K562 (cell line): Measurements from ENCODE around the gene MTFR2. TPM values are rescaled to one million over a fixed set of nuclear protein-coding genes. Genes with fewer than 3 reads are reported as not detected.
A peak's percentile ranks its signal among the peaks of the same experiment; 100 is the strongest.

Experiments used
- FOXP1 ChIP-seq: sonication (generic); formaldehyde crosslinking; IDR thresholded peaks from 2 replicates; pipeline ENCODE4 v1.8.0; 2022; ENCODE audit warnings: mild to moderate bottlenecking, missing genetic modification reagents
- FUS ChIP-seq: fragments of 200-400 bp; formaldehyde crosslinking; optimal IDR thresholded peaks from 2 replicates; pipeline ENCODE3; 2017; ENCODE audit warnings: low read depth, low read length
- GTF2F1 ChIP-seq: IDR thresholded peaks from 2 replicates; pipeline ENCODE4 v1.6.1; 2011; ENCODE audit warnings: low read depth, low read length, improper control_type of control experiment
- HIVEP1 ChIP-seq: fragments of 250-450 bp; sonication (Bioruptor Pico); IDR thresholded peaks from 2 replicates; pipeline ENCODE4 v1.4.0; 2020; ENCODE audit warnings: mild to moderate bottlenecking
- HMG20B ChIP-seq: fragments of 250-450 bp; sonication (Bioruptor Pico); IDR thresholded peaks from 2 replicates; pipeline ENCODE4 v1.5.0; 2021; ENCODE audit warnings: mild to moderate bottlenecking
- ILK ChIP-seq: fragments of 450-650 bp; IDR thresholded peaks from 2 replicates; pipeline ENCODE4 v1.6.1; 2016; ENCODE audit warnings: missing genetic modification characterization, low read depth, mild to moderate bottlenecking, missing compliant biosample characterization, moderate library complexity, borderline replicate concordance
- JUND ChIP-seq, 2 experiments: IDR thresholded peaks; 2 replicates in 1 of 2; 3 replicates in 1 of 2; pipeline ENCODE4 v1.6.1; 2011; ENCODE audit warnings: borderline replicate concordance in 2 of 2, low read depth in 2 of 2, low read length in 2 of 2, improper control_type of control experiment in 1 of 2, missing biosample characterization in 1 of 2, missing genetic modification characterization in 1 of 2, missing genetic modification reagents in 1 of 2
- L3MBTL2 ChIP-seq: fragments of 450-650 bp; IDR thresholded peaks from 2 replicates; pipeline ENCODE4 v1.6.1; 2016; ENCODE audit warnings: mild to moderate bottlenecking, moderate library complexity
- MTA1 ChIP-seq: fragments of 450-650 bp; IDR thresholded peaks from 2 replicates; pipeline ENCODE4 v1.6.1; 2017; ENCODE audit warnings: borderline replicate concordance
- NCOA2 ChIP-seq, 2 experiments: fragments of 450-650 bp; IDR thresholded peaks; 2 replicates each; pipeline ENCODE4 v1.6.1; 2018; ENCODE audit warnings: mild to moderate bottlenecking in 2 of 2, moderate library complexity in 1 of 2; ENCODE audit not compliant: partially characterized antibody in 2 of 2
- PHF8 ChIP-seq: fragments of 200-600 bp; sonication (generic); IDR thresholded peaks from 2 replicates; pipeline ENCODE4 v1.6.1; 2012; ENCODE audit warnings: mixed run types, mild to moderate bottlenecking, inconsistent platforms, low read length, moderate library complexity, borderline replicate concordance
- PRMT5 ChIP-seq: sonication (generic); formaldehyde crosslinking; IDR thresholded peaks from 2 replicates; pipeline ENCODE4 v1.5.0; 2020; ENCODE audit warnings: missing genetic modification reagents
- PTRF ChIP-seq: fragments of 450-650 bp; IDR thresholded peaks from 2 replicates; pipeline ENCODE4 v1.6.1; 2016; ENCODE audit warnings: mild to moderate bottlenecking, missing genetic modification characterization, missing compliant biosample characterization
- TRIM24 ChIP-seq, 2 experiments: fragments of 450-650 bp; IDR thresholded peaks; 2 replicates each; pipeline ENCODE4 v1.6.1; 2016
- ZC3H8 ChIP-seq: fragments of 450-650 bp; IDR thresholded peaks from 2 replicates; pipeline ENCODE4 v1.6.1; 2017
- polyA plus RNA-seq, 8 experiments: library from polyadenylated mRNA; depleted of rRNA in 4 of 8; stranded (reverse) in 5 of 8; unstranded in 3 of 8; fragments of >200 nt; fragmentation: Nextera tagmentation in 2 of 8; fragmentation: Illumina TruSeq in 1 of 8; extraction: Ambion mirVana in 2 of 8; extraction: Trizol in 1 of 8; gene quantifications; 2 replicates each; pipeline versions ENCODE4 v1.2.1 to v1.2.3, GENCODE V29; 2011 to 2014; ENCODE audit warnings: inconsistent platforms in 1 of 8, missing spikeins in 1 of 8
- total RNA-seq, 7 experiments: library from RNA; depleted of rRNA in 6 of 7; stranded (reverse); fragments of >200 nt in 6 of 7; fragmentation: Illumina TruSeq in 2 of 7; extraction: Trizol in 2 of 7; gene quantifications; 2 replicates each; pipeline versions ENCODE4 v1.2.1 to v1.2.3, GENCODE V29; 2011 to 2021; ENCODE audit warnings: low replicate concordance in 1 of 7
- TF ChIP-seq, protein P1 (sequence below): fragments of 250-450 bp; sonication (Bioruptor Pico); IDR thresholded peaks from 2 replicates; pipeline ENCODE4 v1.5.0; 2021
- TF ChIP-seq, protein P2 (sequence below), 2 experiments: fragments of 450-650 bp in 1 of 2; IDR thresholded peaks; 2 replicates each; pipeline ENCODE4 v1.6.1; 2011 to 2017; ENCODE audit warnings: low read depth in 2 of 2, antibody characterized with exemption in 1 of 2, borderline replicate concordance in 1 of 2, low read length in 1 of 2, mild to moderate bottlenecking in 1 of 2, mixed read lengths in 1 of 2; ENCODE audit not compliant: control insufficient read depth in 1 of 2
- TF ChIP-seq, protein P3 (sequence below): IDR thresholded peaks from 2 replicates; pipeline ENCODE4 v1.6.1; 2012; ENCODE audit warnings: low read depth, low read length, improper control_type of control experiment, borderline replicate concordance
- TF ChIP-seq, protein P4 (sequence below): sonication (generic); formaldehyde crosslinking; IDR thresholded peaks from 2 replicates; pipeline ENCODE4 v1.8.0; 2022; ENCODE audit warnings: mild to moderate bottlenecking, missing genetic modification reagents, borderline replicate concordance

MTFR2 gene
- total and polyA plus RNA-seq, 9 of the 15 experiments (the other 6 are each of a cell fraction or from before 2014, with no cell fraction given) = 10.1 to 63.3 (median 45.9) TPM

DNA sequence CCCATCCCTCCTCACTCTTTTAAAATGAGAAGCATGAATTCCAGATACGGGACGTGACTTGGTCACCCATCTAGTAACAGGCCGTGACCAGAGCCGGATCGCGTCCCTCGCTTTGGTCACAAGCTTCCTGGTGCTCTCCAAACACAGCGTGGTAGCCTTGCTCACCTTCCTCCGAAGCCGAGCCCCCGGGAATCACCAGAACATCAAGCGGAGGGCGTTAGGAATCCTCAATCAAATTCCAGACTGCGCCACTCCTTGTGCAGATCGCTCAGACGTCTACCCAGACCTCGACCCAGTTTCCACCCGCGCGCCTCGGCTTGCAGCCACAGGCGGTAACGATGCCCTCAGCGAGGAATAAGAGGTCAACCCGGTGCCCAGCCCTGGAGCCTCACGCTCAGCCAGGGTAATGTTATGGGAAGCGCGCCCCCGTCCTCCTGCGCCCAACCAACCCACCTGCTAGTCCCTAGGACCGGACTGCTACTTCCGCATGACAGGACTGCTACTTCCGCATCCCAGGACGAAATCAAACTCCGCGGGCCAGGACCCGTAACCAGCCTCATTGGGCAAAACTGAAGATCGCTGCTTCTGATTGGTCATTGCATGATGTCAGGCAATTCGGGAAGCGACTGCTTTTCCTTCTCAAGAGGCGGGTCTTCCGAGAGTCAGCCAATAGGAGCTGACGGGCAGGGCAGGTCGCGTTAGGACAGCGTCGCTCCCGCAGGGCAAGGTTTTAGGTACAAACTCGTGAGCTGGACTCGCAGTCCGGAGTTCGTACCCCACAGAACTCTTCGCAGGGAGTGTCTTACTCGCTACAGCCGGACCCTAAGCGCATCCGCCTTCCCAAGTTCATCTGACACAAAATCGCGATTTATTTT, at the start of gene MTFR2 (continued):
- TF ChIP-seq, protein P1, sequence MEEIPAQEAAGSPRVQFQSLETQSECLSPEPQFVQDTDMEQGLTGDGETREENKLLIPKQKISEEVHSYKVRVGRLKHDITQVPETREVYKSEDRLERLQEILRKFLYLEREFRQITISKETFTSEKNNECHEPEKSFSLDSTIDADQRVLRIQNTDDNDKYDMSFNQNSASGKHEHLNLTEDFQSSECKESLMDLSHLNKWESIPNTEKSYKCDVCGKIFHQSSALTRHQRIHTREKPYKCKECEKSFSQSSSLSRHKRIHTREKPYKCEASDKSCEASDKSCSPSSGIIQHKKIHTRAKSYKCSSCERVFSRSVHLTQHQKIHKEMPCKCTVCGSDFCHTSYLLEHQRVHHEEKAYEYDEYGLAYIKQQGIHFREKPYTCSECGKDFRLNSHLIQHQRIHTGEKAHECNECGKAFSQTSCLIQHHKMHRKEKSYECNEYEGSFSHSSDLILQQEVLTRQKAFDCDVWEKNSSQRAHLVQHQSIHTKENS = no peak
- TF ChIP-seq HMG20B = no peak
- TF ChIP-seq L3MBTL2 = peak; percentile 86; the same call in 1 of the 2 replicates
- TF ChIP-seq FUS = no peak
- TF ChIP-seq, protein P2, sequence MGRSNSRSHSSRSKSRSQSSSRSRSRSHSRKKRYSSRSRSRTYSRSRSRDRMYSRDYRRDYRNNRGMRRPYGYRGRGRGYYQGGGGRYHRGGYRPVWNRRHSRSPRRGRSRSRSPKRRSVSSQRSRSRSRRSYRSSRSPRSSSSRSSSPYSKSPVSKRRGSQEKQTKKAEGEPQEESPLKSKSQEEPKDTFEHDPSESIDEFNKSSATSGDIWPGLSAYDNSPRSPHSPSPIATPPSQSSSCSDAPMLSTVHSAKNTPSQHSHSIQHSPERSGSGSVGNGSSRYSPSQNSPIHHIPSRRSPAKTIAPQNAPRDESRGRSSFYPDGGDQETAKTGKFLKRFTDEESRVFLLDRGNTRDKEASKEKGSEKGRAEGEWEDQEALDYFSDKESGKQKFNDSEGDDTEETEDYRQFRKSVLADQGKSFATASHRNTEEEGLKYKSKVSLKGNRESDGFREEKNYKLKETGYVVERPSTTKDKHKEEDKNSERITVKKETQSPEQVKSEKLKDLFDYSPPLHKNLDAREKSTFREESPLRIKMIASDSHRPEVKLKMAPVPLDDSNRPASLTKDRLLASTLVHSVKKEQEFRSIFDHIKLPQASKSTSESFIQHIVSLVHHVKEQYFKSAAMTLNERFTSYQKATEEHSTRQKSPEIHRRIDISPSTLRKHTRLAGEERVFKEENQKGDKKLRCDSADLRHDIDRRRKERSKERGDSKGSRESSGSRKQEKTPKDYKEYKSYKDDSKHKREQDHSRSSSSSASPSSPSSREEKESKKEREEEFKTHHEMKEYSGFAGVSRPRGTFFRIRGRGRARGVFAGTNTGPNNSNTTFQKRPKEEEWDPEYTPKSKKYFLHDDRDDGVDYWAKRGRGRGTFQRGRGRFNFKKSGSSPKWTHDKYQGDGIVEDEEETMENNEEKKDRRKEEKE (IDR thresholded peaks at IDR 0.05; ENCODE audit: borderline replicate concordance in 1 of 2, control insufficient read depth in 1 of 2, low read depth in 2 of 2, low read length in 1 of 2) = no peak
- no peak for TF ChIP-seq ILK (tag)
- no peak for TF ChIP-seq NCOA2 (IDR thresholded peaks at IDR 0.05; ENCODE audit: partially characterized antibody in 2 of 2)
- no peak for TF ChIP-seq HIVEP1
- no peak for TF ChIP-seq TRIM24 (IDR thresholded peaks at IDR 0.05)
- TF ChIP-seq, protein P3, sequence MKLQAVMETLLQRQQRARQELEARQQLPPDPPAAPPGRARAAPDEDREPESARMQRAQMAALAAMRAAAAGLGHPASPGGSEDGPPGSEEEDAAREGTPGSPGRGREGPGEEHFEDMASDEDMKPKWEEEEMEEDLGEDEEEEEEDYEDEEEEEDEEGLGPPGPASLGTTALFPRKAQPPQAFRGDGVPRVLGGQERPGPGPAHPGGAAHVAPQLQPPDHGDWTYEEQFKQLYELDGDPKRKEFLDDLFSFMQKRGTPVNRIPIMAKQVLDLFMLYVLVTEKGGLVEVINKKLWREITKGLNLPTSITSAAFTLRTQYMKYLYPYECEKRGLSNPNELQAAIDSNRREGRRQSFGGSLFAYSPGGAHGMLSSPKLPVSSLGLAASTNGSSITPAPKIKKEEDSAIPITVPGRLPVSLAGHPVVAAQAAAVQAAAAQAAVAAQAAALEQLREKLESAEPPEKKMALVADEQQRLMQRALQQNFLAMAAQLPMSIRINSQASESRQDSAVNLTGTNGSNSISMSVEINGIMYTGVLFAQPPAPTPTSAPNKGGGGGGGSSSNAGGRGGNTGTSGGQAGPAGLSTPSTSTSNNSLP = peak; percentile 78; the same call in 1 of the 2 replicates
- TF ChIP-seq ZC3H8 = no peak
- TF ChIP-seq PTRF (tag) = no peak
- peak; percentile 96 for TF ChIP-seq FOXP1 (CRISPR knock-in tag)
- peak; percentile 97 for TF ChIP-seq MTA1
- TF ChIP-seq JUND (IDR thresholded peaks at IDR 0.05; ENCODE audit: borderline replicate concordance, low read depth, low read length) = peak; percentile 83
- TF ChIP-seq JUND (tag; IDR thresholded peaks at IDR 0.05; ENCODE audit: borderline replicate concordance, low read depth, low read length) = peak; percentile 63; the same call in 1 of the 3 replicates
- TF ChIP-seq PHF8 = peak; percentile 98
- TF ChIP-seq, protein P4, sequence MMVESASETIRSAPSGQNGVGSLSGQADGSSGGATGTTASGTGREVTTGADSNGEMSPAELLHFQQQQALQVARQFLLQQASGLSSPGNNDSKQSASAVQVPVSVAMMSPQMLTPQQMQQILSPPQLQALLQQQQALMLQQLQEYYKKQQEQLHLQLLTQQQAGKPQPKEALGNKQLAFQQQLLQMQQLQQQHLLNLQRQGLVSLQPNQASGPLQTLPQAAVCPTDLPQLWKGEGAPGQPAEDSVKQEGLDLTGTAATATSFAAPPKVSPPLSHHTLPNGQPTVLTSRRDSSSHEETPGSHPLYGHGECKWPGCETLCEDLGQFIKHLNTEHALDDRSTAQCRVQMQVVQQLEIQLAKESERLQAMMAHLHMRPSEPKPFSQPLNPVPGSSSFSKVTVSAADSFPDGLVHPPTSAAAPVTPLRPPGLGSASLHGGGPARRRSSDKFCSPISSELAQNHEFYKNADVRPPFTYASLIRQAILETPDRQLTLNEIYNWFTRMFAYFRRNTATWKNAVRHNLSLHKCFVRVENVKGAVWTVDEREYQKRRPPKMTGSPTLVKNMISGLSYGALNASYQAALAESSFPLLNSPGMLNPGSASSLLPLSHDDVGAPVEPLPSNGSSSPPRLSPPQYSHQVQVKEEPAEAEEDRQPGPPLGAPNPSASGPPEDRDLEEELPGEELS (CRISPR knock-in tag) = no peak
- TF ChIP-seq PRMT5 (CRISPR knock-in tag) = no peak
- peak; percentile 71 for TF ChIP-seq GTF2F1
